ENCODE measurements around the gene KCNMA1.

DNA sequence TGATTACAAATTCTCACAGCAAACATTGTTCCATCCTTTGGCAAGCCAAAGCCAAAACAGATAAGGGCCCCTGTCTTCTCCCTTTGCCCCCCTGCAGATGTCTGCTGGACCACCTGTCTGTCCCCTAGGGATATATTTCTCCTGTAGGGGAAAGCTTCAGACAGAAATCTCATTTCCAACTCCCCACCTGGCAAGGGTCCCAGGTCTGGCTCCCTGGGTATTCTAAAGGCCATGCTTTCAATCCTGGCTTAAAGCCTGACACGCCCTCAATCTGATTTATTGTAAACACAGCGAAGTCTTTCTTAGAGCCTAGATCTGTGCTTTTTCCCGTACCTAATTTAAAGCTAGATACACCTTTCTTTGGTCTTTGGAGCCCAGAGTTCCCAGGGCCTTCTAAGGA is 66.1 kb downstream of the KCNMA1 start:
- TF ChIP-seq, protein P1, sequence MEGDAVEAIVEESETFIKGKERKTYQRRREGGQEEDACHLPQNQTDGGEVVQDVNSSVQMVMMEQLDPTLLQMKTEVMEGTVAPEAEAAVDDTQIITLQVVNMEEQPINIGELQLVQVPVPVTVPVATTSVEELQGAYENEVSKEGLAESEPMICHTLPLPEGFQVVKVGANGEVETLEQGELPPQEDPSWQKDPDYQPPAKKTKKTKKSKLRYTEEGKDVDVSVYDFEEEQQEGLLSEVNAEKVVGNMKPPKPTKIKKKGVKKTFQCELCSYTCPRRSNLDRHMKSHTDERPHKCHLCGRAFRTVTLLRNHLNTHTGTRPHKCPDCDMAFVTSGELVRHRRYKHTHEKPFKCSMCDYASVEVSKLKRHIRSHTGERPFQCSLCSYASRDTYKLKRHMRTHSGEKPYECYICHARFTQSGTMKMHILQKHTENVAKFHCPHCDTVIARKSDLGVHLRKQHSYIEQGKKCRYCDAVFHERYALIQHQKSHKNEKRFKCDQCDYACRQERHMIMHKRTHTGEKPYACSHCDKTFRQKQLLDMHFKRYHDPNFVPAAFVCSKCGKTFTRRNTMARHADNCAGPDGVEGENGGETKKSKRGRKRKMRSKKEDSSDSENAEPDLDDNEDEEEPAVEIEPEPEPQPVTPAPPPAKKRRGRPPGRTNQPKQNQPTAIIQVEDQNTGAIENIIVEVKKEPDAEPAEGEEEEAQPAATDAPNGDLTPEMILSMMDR (IDR thresholded peaks at IDR 0.05): no peak
- peak in 2 of 4 donors; percentile 50 to 57 for TF ChIP-seq POLR2AphosphoS5 (IDR thresholded peaks at IDR 0.05)
